ENCODE measurements around the gene NUBP2.

DNA sequence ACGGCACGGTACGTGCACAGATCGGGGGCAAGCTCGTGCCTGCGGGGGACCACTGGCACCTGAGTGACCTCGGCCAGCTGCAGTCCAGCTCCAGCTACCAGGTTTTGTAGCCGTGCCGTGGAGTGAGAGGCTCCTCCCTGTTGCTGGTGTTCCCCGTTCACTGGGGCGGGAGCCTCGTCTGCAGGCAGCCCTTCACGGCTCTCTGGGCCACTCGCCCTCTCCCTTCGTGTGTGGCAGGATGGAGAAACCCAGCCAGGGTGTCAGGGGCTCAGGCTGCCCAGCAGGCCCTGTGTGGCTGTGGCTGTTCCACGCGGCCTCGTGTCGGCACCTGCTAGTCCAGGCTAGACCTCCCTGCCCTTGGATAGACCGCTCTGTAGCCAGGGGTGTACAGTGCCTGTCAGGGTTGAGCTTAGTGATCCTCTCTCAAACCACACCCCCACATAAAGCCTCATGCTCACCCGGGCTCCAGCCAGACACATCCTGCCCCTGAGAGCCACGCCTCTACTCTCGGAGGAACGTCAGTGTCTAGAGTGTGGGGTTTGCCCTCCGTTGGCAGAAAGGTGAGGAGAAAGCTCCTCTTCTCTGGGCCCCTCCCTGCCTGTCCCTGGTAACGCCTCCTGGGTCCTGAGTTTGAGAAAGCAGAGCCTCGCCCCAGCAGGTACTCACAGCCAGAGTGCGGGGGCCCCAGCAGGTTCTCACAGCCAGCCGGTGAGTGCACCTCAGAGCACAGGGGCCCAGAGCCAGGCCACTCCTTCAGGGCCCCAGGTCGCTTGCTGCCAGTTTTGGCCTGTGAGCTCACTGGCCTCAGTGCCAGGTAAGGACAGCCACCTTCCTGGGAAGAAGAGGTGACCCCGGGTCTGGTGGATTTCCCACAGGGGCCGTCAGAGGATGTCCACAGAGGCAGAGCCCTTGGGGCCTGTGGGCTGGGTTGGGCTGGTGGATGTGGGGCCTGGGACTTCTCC, 39.1 kb upstream of the NUBP2 start:
- TF ChIP-seq, protein P1, sequence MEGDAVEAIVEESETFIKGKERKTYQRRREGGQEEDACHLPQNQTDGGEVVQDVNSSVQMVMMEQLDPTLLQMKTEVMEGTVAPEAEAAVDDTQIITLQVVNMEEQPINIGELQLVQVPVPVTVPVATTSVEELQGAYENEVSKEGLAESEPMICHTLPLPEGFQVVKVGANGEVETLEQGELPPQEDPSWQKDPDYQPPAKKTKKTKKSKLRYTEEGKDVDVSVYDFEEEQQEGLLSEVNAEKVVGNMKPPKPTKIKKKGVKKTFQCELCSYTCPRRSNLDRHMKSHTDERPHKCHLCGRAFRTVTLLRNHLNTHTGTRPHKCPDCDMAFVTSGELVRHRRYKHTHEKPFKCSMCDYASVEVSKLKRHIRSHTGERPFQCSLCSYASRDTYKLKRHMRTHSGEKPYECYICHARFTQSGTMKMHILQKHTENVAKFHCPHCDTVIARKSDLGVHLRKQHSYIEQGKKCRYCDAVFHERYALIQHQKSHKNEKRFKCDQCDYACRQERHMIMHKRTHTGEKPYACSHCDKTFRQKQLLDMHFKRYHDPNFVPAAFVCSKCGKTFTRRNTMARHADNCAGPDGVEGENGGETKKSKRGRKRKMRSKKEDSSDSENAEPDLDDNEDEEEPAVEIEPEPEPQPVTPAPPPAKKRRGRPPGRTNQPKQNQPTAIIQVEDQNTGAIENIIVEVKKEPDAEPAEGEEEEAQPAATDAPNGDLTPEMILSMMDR (conservative IDR thresholded peaks at IDR 0.05) = no peak
- TF ChIP-seq ZFX (IDR thresholded peaks at IDR 0.05) = no peak
